Globus pallidus (tissue), 1 donor: ENCODE results near the gene PTPRD.

ENCODE experiments used
- DNase-seq: peaks from one replicate; pipeline ENCODE4 v3.0.0-alpha.2; 2015; ENCODE audit warnings: low spot score

PTPRD gene

DNA sequence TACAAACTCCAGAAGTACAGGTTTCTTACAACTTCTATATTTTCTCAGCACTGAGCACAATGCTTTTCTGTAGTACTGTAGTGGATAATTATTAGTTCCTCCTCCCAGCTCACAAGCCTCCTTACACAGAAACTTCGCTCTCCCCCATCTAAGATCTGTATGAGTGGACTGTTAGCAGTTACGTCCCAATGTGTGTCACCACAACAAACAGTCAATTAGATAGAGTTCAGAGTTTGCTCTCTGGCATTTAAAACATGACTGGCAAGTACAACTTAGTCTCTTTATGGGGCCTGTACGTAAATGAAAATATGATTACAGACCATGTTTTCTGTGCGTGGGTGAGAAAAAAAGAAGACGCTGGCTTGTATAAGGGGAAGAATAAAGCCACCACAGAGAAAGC lies 2181.9 kb downstream of the PTPRD start:
- DNase-seq = no peak

DNA sequence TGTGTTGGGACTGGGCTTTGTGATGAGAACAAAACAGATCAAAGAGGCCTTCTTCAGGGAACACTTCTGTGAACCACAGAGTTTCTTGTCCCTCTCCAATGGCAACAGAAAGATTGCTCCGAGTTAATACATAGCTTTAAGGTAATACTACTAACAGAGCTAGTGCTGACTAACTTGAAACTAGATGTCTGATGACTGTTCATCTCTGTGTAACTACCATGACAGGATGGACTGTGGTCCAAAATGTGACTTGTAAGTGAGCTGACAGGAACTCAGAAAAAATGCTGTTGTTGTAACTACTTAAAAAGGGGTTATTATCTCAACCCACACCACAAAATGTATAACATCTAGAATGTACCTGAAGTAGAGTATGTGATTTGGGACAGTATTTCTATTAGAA lies 2183.0 kb downstream of the PTPRD start:
- DNase-seq = no peak

DNA sequence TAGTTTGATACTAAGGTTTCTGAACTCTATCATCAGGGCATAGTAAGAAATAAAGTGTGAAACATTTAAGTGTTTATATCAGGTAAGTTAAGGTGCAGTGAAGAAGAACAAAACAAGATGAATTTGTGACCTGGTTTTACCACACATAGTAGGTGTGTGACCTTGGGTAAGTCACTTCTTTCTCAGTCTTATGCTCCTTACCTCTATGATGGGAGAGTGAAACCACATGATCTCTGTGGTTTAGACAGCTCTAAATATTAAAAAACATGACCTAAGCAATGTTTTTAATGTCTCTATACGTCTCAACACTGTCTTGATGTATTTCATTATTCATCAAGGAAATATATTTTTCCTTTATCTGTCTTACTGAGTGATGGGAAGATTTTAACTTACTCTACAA lies 2183.6 kb downstream of the PTPRD start:
- no peak for DNase-seq

- DNase-seq = no peak
Observed at GRCh38 chr9:8428389-8428788, 2184.4 kb downstream of the PTPRD start.

GRCh38 chr9:8424786-8425410 lies 2187.9 kb downstream of the PTPRD start:
- no peak for DNase-seq

DNA sequence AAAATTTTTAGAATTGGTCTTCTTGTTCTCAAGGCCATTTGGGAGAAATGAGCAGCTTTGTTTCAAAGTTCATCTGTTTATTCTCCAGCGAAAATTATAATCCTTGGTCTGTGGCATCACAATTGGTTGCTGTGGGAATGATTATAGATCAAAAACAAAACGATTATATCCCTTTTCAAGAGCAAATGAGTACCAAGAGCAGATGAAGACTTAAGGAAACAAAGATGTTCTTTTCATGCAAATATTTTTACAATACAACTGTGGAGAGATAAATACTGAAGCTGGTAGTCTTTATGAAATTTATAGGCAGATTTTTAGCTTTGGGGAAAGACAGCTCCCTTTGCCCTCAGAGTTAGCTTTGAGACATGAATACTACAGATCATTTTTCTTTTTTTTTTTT lies 2192.4 kb downstream of the PTPRD start:
- DNase-seq = no peak

GRCh38 chr9:8419596-8420275 lies 2193.1 kb downstream of the PTPRD start:
- DNase-seq = no peak

DNA sequence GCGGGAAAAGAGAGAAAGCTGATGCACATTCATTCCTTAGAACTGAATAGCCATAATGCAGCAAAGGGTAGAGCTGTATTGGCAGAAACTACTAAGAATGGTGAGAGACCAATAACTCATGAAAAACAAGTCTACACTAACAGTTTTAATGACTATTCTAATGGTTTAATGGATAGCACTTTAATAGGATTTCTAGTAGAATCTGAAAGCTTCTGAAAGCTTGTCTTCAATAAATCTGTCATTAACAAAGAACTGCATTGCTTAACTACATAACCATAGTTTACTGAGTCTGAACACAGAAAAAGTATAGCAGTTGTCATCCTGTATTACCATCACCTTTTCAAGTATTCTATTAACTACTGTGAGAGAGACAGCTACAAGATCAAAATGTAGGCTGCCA lies 2195.5 kb downstream of the PTPRD start:
- no peak for DNase-seq

GRCh38 chr9:8412327-8412726 lies 2200.5 kb downstream of the PTPRD start:
- no peak for DNase-seq

DNA sequence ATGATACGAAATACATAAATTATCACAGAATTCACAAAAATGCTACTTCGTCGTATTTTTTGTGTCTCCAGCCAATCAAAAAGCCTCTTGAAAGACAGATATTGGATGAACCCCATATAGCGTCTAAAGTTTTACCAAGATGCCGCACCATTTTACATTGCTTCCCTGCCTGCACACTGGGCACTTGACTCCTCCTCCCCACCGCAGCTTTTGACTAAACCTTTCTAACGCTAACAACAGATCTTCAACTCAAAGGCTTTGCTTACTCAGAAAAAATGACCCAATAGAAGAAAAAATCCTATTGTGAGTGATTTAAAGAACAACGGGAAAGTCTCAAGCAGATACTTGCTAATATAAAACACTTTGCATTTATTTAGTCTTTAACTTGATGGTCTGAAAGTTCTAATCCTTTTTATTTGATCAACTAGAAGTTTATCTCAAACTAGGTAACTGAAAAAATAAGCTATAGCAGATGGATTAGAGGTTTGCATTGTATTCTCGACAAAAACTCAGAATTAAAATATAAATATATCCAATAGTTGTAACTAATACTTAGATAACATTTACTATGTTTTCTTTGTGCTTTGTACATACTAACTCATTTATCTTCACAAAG lies 2204.1 kb downstream of the PTPRD start:
- DNase-seq = no peak

DNA sequence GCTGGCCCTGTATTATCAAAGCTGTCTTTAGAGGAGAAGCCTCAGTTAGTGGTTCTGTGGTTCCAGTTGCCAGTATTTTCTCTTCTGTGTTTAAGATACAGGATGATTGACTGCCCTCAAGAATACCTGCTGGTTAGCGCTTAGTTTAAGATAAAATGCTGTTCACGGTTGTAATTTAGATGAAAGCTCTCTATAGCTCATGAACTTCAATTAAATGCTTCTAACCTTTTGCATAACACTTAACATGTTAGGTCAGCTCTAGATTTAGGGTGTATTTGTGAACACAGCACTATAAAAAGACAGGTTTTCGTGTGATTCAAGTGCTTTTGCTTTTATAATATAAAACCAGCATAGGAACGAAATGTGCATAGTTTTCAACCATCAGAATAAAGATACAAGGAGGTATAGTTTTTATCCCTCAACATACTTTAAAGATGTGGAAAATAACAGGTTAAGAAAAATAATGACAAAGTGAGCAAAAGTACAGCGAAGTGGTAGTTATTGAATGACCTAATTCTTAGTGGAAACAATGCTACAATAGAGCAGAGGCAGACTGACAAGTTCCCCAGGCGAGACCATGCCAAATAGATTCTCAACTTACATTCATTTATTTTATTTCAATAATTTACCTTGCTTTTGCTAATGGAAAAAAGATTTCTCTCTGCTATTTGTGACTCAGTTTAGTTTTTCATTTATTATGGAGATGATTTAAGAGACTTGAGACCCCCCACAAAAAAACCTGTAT lies 2210.7 kb downstream of the PTPRD start:
- DNase-seq = peak; percentile 63

- no peak for DNase-seq
Observed at GRCh38 chr9:8400378-8400777, 2212.4 kb downstream of the PTPRD start.

DNA sequence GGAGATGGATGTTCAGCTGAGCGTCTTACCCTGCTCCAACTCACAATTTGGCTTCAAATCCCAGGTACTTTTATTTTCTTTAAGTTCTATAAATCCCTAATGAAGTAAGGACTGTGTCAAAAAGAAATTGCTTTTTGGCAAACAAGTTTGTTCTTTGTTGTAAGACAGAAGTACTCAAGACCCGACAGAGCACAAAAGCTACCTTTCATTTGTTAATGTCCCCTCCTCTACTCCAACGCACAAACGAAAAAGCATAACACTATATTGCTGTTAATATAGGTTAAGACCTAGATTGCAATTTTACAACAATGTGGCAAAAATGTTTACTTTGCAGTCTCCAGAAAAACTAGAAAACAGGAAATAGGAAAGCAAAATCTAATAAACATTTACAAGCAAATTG lies 2217.8 kb downstream of the PTPRD start:
- DNase-seq = no peak

DNA sequence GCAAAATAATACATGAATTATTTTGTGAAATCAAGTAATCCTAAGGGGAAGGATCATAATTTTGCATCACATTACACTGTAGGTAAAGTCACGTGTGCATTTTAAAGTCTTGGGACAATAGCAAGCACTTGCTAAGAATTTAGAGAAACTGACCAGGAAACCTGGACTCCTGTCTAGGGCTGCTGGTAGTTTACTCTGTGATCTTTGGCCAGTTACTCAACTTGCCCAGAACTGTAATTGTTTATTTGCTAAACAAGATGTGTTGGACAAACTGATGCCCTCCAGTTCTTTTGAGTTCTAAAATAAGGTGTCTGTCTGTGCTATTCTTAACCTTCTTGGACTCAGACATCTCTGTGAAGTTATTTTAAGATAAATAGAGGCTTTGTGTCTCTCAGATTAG lies 2218.5 kb downstream of the PTPRD start:
- no peak for DNase-seq

GRCh38 chr9:8392866-8393265 lies 2219.9 kb downstream of the PTPRD start:
- DNase-seq = no peak

GRCh38 chr9:8391566-8391965 lies 2221.2 kb downstream of the PTPRD start:
- no peak for DNase-seq

DNA sequence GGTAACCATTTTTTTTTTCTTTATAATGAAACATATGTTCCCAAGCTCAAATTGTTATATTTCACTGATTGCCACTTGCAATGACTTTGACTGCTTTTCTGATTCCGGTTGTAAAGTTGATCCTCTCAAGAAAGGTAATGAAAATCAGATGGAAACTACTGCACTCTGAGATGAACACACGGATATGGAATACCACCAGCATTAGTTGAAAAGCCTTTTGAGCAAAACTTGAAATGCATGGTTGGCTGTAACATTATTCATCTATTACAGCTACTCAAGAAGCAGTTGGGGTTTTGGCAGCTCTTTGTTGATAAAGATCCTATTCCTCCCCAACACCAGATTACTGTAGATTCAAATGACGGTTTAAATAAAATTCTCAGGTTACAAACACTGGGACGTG lies 2221.7 kb downstream of the PTPRD start:
- no peak for DNase-seq

GRCh38 chr9:8390571-8390970 lies 2222.2 kb downstream of the PTPRD start:
- no peak for DNase-seq

DNA sequence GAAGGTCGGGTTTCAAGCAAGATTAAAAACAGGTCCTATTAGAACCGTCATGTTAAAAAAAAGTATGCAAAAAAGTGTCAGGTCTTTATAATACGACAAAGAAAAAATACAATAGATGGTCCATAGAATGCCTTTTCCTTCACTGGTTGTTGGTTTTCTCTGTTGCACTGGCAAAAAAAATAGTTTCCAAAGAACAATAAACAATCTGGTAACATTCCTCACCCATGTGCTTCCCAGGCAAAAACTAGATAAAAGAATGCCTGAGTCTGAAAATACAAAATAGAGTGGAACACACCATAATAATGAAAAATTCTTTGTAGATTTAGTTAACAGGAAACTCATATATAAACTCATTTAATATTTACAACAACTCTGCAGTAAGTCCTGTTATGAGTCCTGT lies 2223.3 kb downstream of the PTPRD start:
- DNase-seq = no peak

GRCh38 chr9:8388132-8388531 lies 2224.7 kb downstream of the PTPRD start:
- DNase-seq = no peak

DNA sequence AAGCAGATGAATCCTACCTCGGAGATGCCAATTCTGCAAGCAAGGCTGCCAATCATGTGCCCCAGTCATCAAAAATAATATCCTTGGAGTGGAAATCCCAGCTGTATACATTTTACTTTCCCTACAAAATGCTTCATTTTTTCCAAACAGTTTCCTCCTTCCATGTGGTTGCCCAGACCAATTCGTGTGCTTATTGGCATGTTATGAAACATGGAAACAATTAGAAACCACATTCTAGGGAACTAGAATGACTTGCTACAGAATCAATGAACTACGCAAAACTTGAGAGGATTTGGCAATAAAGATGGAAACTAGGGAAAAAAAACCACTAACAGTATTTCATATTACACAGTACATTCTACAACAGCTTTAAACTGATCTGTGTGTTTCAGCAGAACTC lies 2228.7 kb downstream of the PTPRD start:
- DNase-seq = no peak

GRCh38 chr9:8382777-8383527 lies 2229.8 kb downstream of the PTPRD start:
- no peak for DNase-seq
